Thyroid gland (tissue), 4 donors: ENCODE results near the gene UCK1. TPM values are rescaled to one million over a fixed set of nuclear protein-coding genes. Genes with fewer than 3 reads are reported as not detected.

Experiments
- DNase-seq, 2 donors: peaks; one replicate each; pipeline ENCODE4 v3.0.0-alpha.2; 2019
- H3K27ac ChIP-seq, 3 donors: fragments of 200-600 bp; sonication (generic); 1 replicate in 2 of 3; 2 replicates in 1 of 3; pipeline ENCODE4 v1.5.1; 2016 to 2019; ENCODE audit warnings: mild to moderate bottlenecking in 1 of 3, moderate library complexity in 1 of 3
- H3K27me3 ChIP-seq: fragments of 200-600 bp; sonication (generic); one replicate; pipeline ENCODE4 v1.5.1; 2019
- H3K36me3 ChIP-seq, 2 donors: fragments of 200-600 bp; sonication (generic); one replicate each; pipeline ENCODE4 v1.5.1; 2016 to 2019
- H3K4me1 ChIP-seq, 2 donors: fragments of 200-600 bp; sonication (generic); one replicate each; pipeline ENCODE4 v1.5.1; 2017 to 2019
- H3K4me3 ChIP-seq, 3 donors: fragments of 200-600 bp; sonication (generic); replicated peaks in 1 of 3; 1 replicate in 2 of 3; 2 replicates in 1 of 3; pipeline ENCODE4 v1.5.1; 2016; ENCODE audit warnings: mild to moderate bottlenecking in 1 of 3
- H3K9me3 ChIP-seq: fragments of 200-600 bp; sonication (generic); one replicate; pipeline ENCODE4 v1.5.1; 2017
- CTCF ChIP-seq, 6 experiments: fragments of 200-600 bp in 3 of 6; fragments of 450-650 bp in 3 of 6; sonication (generic) in 3 of 6; IDR thresholded peaks; one replicate each; pipeline ENCODE4 v1.5.1; 2016 to 2019; ENCODE audit warnings: antibody characterized with exemption in 6 of 6, mild to moderate bottlenecking in 2 of 6, inconsistent platforms in 1 of 6, moderate library complexity in 1 of 6
- POLR2A ChIP-seq, 2 donors: fragments of 450-650 bp; IDR thresholded peaks; one replicate each; pipeline ENCODE4 v1.6.1; 2017; ENCODE audit warnings: antibody characterized with exemption in 2 of 2, mild to moderate bottlenecking in 2 of 2, moderate library complexity in 1 of 2
- WGBS, 2 donors: methylation state at CpG; one replicate each; pipeline ENCODE4 v1.1.5; 2017; 5-methylcytosine and 5-hydroxymethylcytosine counted together
- intact Hi-C: fragments of 100-400 bp; cut with DNase I; formaldehyde crosslinking; loops from one replicate; pipeline ENCODE4 v1.15.1; 2023
- total RNA-seq, 4 donors: library from RNA; depleted of rRNA; stranded (reverse); fragments of >200 nt; gene quantifications; one replicate each; pipeline ENCODE4 v1.2.3, GENCODE V29; 2016

The UCK1 gene
- total RNA-seq, 4 donors from 2014 or later, result 39.3 to 57.0 (median 49.3) TPM

GRCh38 chr9:131578021-131578420 lies 47.0 kb upstream of the UCK1 start:
- H3K4me3 ChIP-seq, result no peak overlapping the region
- TF ChIP-seq POLR2A (IDR thresholded peaks at IDR 0.05) (no peak), CTCF (IDR thresholded peaks at IDR 0.05) (no peak)
- H3K27ac ChIP-seq, result no peak overlapping the region
- no peaks in the 10 kb centered on the region for H3K27me3 ChIP-seq
- H3K36me3 ChIP-seq, result peaks cover 34 to 41% of the 10 kb centered on the region in 2 donors
- no peaks in the 10 kb centered on the region for H3K4me1 ChIP-seq
- DNase-seq, result no peak
- intact Hi-C loops, result no loop called here
- WGBS, 2 donors, result 70 to 75% methylated on average over 11 to 13 of the region's 13 CpGs
- H3K9me3 ChIP-seq, result no peaks in the 10 kb centered on the region

- Histone ChIP-seq H3K27ac (no peak overlapping the region), H3K4me1 (no peaks in the 10 kb centered on the region), H3K36me3 (peaks cover 31 to 35% of the 10 kb centered on the region in 2 donors), H3K4me3 (no peak overlapping the region), H3K9me3 (no peaks in the 10 kb centered on the region), H3K27me3 (no peaks in the 10 kb centered on the region)
- DNase-seq, result no peak
- TF ChIP-seq POLR2A (IDR thresholded peaks at IDR 0.05) (no peak), CTCF (IDR thresholded peaks at IDR 0.05) (no peak)
- 83 to 86% methylated on average over 12 to 23 of the region's 25 CpGs for WGBS, 2 donors
- intact Hi-C loops, result no loop called here
These were observed 46.2 kb upstream of the UCK1 start for GRCh38 chr9:131577005-131578000.

- no peaks in the 10 kb centered on the region for H3K27me3 ChIP-seq
- no peaks in the 10 kb centered on the region for H3K9me3 ChIP-seq
- H3K4me3 ChIP-seq, result no peak overlapping the region
- no peaks in the 10 kb centered on the region for H3K4me1 ChIP-seq
- H3K27ac ChIP-seq, result no peak overlapping the region
- DNase-seq, result no peak
- peaks cover 26 to 36% of the 10 kb centered on the region in 2 donors for H3K36me3 ChIP-seq
- intact Hi-C loops, result no loop called here
- WGBS, 2 donors, result 87 to 94% methylated on average over 21 of the region's 23 CpGs
- TF ChIP-seq CTCF (IDR thresholded peaks at IDR 0.05), result no peak
- no peak for TF ChIP-seq POLR2A (IDR thresholded peaks at IDR 0.05)
These were observed 45.1 kb upstream of the UCK1 start for GRCh38 chr9:131575946-131576853.

GRCh38 chr9:131574730-131575640 lies 43.9 kb upstream of the UCK1 start:
- H3K27me3 ChIP-seq, result no peaks in the 10 kb centered on the region
- H3K4me3 ChIP-seq, result no peak overlapping the region
- H3K36me3 ChIP-seq, result peaks cover 14 to 27% of the 10 kb centered on the region in 2 donors
- no peaks in the 10 kb centered on the region for H3K9me3 ChIP-seq
- 92 to 93% methylated on average over 8 to 11 of the region's 17 CpGs for WGBS, 2 donors
- DNase-seq, result no peak
- H3K27ac ChIP-seq, result no peak overlapping the region
- intact Hi-C loops, result no loop called here
- no peaks in the 10 kb centered on the region for H3K4me1 ChIP-seq
- no peak for TF ChIP-seq CTCF (IDR thresholded peaks at IDR 0.05)
- no peak for TF ChIP-seq POLR2A (IDR thresholded peaks at IDR 0.05)
